ENCODE data around the gene APOD. TPM values are rescaled to one million over a fixed set of nuclear protein-coding genes. Genes with fewer than 3 reads are reported as not detected.
"Not testable (repeated sequence)": the region's sequence is repeated elsewhere in the genome, so short reads cannot be mapped to it uniquely, and the experiment has no call there.

Gene APOD
- total RNA-seq, 1 donor from 2014 or later, result not detected

DNA sequence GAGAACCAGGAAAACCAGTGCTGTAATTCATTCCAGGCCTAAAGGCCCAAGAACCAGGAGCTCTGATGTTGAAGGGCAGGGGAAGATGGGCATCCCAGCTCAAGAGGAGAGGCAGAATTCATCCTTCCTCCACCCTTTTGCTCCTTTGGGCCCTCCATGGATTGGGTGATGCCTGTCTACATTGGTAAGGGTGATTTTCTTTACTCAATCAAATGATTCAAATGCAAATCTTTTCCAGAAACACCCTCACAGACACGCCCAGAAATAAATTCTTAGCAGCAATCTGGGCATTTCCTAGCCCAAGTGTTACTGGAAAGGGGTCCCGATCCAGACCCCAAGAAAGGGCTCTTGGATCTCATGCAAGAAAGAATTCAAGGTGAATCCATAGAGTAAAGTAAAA is 17.6 kb upstream of the APOD start:
- no peak overlapping the region for H3K27ac ChIP-seq (ENCODE audit: low read depth, low read length)
- DNase-seq (ENCODE audit: low read depth) (no peak), FAIRE-seq (no peak)
- no peak overlapping the region for H3K4me2 ChIP-seq (ENCODE audit: low read length)
- Mint-ChIP-seq H3K4me3 (ENCODE audit: unreplicated experiment) (no peak overlapping the region), H3K9me3 (ENCODE audit: unreplicated experiment) (no peaks in the 10 kb centered on the region), H3K27me3 (ENCODE audit: low read depth, unreplicated experiment) (peaks cover 11% of the 10 kb centered on the region), H3K27ac (ENCODE audit: unreplicated experiment) (no peak overlapping the region), H3K4me1 (ENCODE audit: low read depth, unreplicated experiment) (no peaks in the 10 kb centered on the region), H3K36me3 (ENCODE audit: low read depth, unreplicated experiment) (no peaks in the 10 kb centered on the region)
- no peaks in the 10 kb centered on the region for H3K9me3 ChIP-seq (ENCODE audit: insufficient read depth, low read depth, low read length)
- no peak overlapping the region for H3K9ac ChIP-seq (ENCODE audit: low read length)
- no peak for TF ChIP-seq CTCF (IDR thresholded peaks at IDR 0.05; ENCODE audit: insufficient read depth, low read depth, low read length)
- no peaks in the 10 kb centered on the region for H3K36me3 ChIP-seq (ENCODE audit: insufficient read depth, low read length)
- no peaks in the 10 kb centered on the region for H3K79me2 ChIP-seq (ENCODE audit: insufficient read depth, low read length)
- H2AFZ ChIP-seq (ENCODE audit: low read depth, low read length), result no peak overlapping the region
- no peak overlapping the region for H3K4me3 ChIP-seq (ENCODE audit: insufficient read depth, low read depth, low read length)
- no peaks in the 10 kb centered on the region for H4K20me1 ChIP-seq (ENCODE audit: insufficient read depth, low read length)
- no peaks in the 10 kb centered on the region for H3K27me3 ChIP-seq (ENCODE audit: insufficient read depth, low read length)
- no peaks in the 10 kb centered on the region for H3K4me1 ChIP-seq (ENCODE audit: insufficient read depth, low read length)

DNA sequence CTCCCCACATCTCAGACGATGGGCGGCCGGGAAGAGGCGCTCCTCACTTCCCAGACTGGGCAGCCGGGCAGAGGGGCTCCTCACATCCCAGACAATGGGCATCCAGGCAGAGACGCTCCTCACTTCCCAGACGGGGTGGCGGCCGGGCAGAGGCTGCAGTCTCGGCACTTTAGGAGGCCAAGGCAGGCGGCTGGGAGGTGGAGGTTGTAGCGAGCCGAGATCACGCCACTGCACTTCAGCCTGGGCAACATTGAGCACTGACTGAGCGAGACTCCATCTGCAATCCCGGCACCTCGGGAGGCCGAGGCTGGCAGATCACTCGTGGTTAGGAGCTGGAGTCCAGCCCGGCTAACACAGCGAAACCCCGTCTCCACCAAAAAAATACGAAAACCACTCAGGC is 16.2 kb upstream of the APOD start:
- H3K27ac Mint-ChIP-seq (ENCODE audit: unreplicated experiment); H3K27ac ChIP-seq (ENCODE audit: low read depth, low read length); H3K9me3 Mint-ChIP-seq (ENCODE audit: unreplicated experiment); H3K9me3 ChIP-seq (ENCODE audit: insufficient read depth, low read depth, low read length); H3K36me3 ChIP-seq (ENCODE audit: insufficient read depth, low read length); H4K20me1 ChIP-seq (ENCODE audit: insufficient read depth, low read length); H3K4me2 ChIP-seq (ENCODE audit: low read length); H3K4me1 ChIP-seq (ENCODE audit: insufficient read depth, low read length); H3K9ac ChIP-seq (ENCODE audit: low read length); FAIRE-seq; DNase-seq (ENCODE audit: low read depth); H2AFZ ChIP-seq (ENCODE audit: low read depth, low read length); H3K4me3 ChIP-seq (ENCODE audit: insufficient read depth, low read depth, low read length); H3K27me3 ChIP-seq (ENCODE audit: insufficient read depth, low read length); H3K4me3 Mint-ChIP-seq (ENCODE audit: unreplicated experiment); H3K36me3 Mint-ChIP-seq (ENCODE audit: low read depth, unreplicated experiment); H3K79me2 ChIP-seq (ENCODE audit: insufficient read depth, low read length); H3K4me1 Mint-ChIP-seq (ENCODE audit: low read depth, unreplicated experiment): not testable (repeated sequence)
- H3K27me3 Mint-ChIP-seq (ENCODE audit: low read depth, unreplicated experiment), result peaks cover 18% of the 10 kb centered on the region

GRCh38 chr3:195599516-195599915 is 15.8 kb upstream of the APOD start:
- H3K9ac ChIP-seq (ENCODE audit: low read length); H3K9me3 Mint-ChIP-seq (ENCODE audit: unreplicated experiment); FAIRE-seq; H3K4me3 Mint-ChIP-seq (ENCODE audit: unreplicated experiment); H4K20me1 ChIP-seq (ENCODE audit: insufficient read depth, low read length); H3K36me3 Mint-ChIP-seq (ENCODE audit: low read depth, unreplicated experiment); H3K36me3 ChIP-seq (ENCODE audit: insufficient read depth, low read length); H3K4me1 ChIP-seq (ENCODE audit: insufficient read depth, low read length); H3K4me3 ChIP-seq (ENCODE audit: insufficient read depth, low read depth, low read length); H3K27me3 ChIP-seq (ENCODE audit: insufficient read depth, low read length); DNase-seq (ENCODE audit: low read depth); H3K4me2 ChIP-seq (ENCODE audit: low read length); H2AFZ ChIP-seq (ENCODE audit: low read depth, low read length); H3K27ac ChIP-seq (ENCODE audit: low read depth, low read length); H3K9me3 ChIP-seq (ENCODE audit: insufficient read depth, low read depth, low read length); H3K27ac Mint-ChIP-seq (ENCODE audit: unreplicated experiment); H3K4me1 Mint-ChIP-seq (ENCODE audit: low read depth, unreplicated experiment); H3K79me2 ChIP-seq (ENCODE audit: insufficient read depth, low read length): not testable (repeated sequence)
- H3K27me3 Mint-ChIP-seq (ENCODE audit: low read depth, unreplicated experiment), result peaks cover 18% of the 10 kb centered on the region

DNA sequence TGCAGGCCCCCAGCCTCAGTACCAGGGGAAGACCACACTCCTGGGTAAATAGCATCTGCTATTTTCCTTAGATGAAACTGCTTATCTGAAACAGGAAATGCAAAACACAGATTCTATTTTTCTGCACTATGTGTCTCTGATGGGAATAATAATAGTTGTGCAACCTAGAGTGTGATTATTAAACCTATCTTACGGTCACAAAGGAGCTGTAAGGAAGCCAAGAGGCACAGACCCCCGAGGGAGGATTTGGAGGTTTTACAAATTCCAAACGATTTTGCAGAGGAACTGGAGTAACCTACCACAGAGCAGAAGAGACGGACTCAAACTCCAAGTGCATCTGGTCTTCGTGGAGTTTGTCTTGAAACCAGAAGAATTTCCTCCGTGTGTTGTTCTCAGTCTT is 14.1 kb upstream of the APOD start:
- Mint-ChIP-seq H3K36me3 (ENCODE audit: low read depth, unreplicated experiment) (no peaks in the 10 kb centered on the region), H3K27me3 (ENCODE audit: low read depth, unreplicated experiment) (peaks cover 19% of the 10 kb centered on the region), H3K4me1 (ENCODE audit: low read depth, unreplicated experiment) (no peaks in the 10 kb centered on the region), H3K27ac (ENCODE audit: unreplicated experiment) (no peak overlapping the region), H3K9me3 (ENCODE audit: unreplicated experiment) (peaks cover 5% of the 10 kb centered on the region), H3K4me3 (ENCODE audit: unreplicated experiment) (no peak overlapping the region)
- no peak overlapping the region for H3K4me3 ChIP-seq (ENCODE audit: insufficient read depth, low read depth, low read length)
- no peak overlapping the region for H3K9ac ChIP-seq (ENCODE audit: low read length)
- no peaks in the 10 kb centered on the region for H4K20me1 ChIP-seq (ENCODE audit: insufficient read depth, low read length)
- no peaks in the 10 kb centered on the region for H3K79me2 ChIP-seq (ENCODE audit: insufficient read depth, low read length)
- no peak overlapping the region for H3K27ac ChIP-seq (ENCODE audit: low read depth, low read length)
- no peak for TF ChIP-seq CTCF (IDR thresholded peaks at IDR 0.05; ENCODE audit: insufficient read depth, low read depth, low read length)
- TF ChIP-seq EZH2 (IDR thresholded peaks at IDR 0.05; ENCODE audit: insufficient read depth, low read length), result no peak
- H3K27me3 ChIP-seq (ENCODE audit: insufficient read depth, low read length), result peaks cover 2% of the 10 kb centered on the region
- H3K4me1 ChIP-seq (ENCODE audit: insufficient read depth, low read length), result no peaks in the 10 kb centered on the region
- H3K9me3 ChIP-seq (ENCODE audit: insufficient read depth, low read depth, low read length), result no peaks in the 10 kb centered on the region
- DNase-seq (ENCODE audit: low read depth) (no peak), FAIRE-seq (no peak)
- no peaks in the 10 kb centered on the region for H3K36me3 ChIP-seq (ENCODE audit: insufficient read depth, low read length)
- H2AFZ ChIP-seq (ENCODE audit: low read depth, low read length), result no peak overlapping the region
- H3K4me2 ChIP-seq (ENCODE audit: low read length), result no peak overlapping the region

All from astrocyte (in vitro differentiated cells and primary cell).